K562 (cell line): ENCODE data around the gene SMIM45.

Experiments used
- CBX3 ChIP-seq, 2 experiments: IDR thresholded peaks; 1 replicate in 1 of 2; 2 replicates in 1 of 2; pipeline ENCODE4 v1.6.1; 2012; ENCODE audit warnings: inconsistent platforms in 2 of 2, low read length in 2 of 2, borderline replicate concordance in 1 of 2, control low read depth in 1 of 2
- ILK ChIP-seq: fragments of 450-650 bp; IDR thresholded peaks from 2 replicates; pipeline ENCODE4 v1.6.1; 2016; ENCODE audit warnings: missing genetic modification characterization, low read depth, mild to moderate bottlenecking, missing compliant biosample characterization, moderate library complexity, borderline replicate concordance
- MYC ChIP-seq, 2 experiments: fragments of 250-450 bp in 1 of 2; sonication (Bioruptor Pico) in 1 of 2; IDR thresholded peaks; 2 replicates each; pipeline versions ENCODE4 v1.5.1 to v1.6.1; 2012 to 2021; ENCODE audit warnings: low read depth in 2 of 2, borderline replicate concordance in 1 of 2, improper control_type of control experiment in 1 of 2, low read length in 1 of 2, mild to moderate bottlenecking in 1 of 2, moderate library complexity in 1 of 2
- TF ChIP-seq, protein P1 (sequence below), 2 experiments: IDR thresholded peaks; 2 replicates each; pipeline ENCODE4 v1.6.1; 2012; ENCODE audit warnings: improper control_type of control experiment in 2 of 2, low read depth in 2 of 2, low read length in 2 of 2, borderline replicate concordance in 1 of 2

DNA sequence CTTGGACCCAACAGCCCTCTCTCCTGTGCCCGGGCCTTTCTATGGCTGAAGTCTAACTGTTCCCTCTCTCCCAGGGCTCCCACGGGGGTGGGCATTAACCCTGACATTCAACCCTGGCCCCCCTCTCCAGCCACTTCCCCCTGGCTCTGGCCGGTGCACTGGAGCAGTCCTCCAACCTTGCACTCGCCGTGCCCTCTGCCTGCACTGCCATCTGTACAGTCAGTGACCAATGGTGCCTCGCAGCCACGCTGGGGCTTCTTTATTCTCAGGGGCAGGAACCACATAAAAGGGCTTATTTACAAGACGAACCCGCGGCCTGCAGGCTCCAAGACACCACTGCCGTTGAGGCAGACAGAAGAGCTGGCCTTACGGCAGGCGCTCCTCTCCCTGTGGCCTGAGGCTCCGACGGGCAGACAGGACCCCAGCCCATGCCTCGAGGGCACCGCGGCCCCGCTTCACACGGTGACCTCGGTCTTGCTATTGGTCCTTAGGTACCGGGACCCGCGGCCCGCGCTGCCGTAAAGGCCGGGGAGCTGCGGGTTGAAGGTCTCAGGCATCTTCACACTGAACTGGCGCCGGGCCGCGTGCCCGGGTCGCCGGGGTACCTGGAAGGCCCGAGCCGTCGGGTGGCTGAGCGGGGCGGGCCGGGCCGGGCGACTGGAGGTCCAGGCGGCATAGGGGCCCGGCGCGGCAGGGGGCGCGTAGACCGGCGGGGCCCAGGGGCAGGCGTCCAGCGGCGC is 42.5 kb upstream of the SMIM45 start:
- TF ChIP-seq, protein P1, sequence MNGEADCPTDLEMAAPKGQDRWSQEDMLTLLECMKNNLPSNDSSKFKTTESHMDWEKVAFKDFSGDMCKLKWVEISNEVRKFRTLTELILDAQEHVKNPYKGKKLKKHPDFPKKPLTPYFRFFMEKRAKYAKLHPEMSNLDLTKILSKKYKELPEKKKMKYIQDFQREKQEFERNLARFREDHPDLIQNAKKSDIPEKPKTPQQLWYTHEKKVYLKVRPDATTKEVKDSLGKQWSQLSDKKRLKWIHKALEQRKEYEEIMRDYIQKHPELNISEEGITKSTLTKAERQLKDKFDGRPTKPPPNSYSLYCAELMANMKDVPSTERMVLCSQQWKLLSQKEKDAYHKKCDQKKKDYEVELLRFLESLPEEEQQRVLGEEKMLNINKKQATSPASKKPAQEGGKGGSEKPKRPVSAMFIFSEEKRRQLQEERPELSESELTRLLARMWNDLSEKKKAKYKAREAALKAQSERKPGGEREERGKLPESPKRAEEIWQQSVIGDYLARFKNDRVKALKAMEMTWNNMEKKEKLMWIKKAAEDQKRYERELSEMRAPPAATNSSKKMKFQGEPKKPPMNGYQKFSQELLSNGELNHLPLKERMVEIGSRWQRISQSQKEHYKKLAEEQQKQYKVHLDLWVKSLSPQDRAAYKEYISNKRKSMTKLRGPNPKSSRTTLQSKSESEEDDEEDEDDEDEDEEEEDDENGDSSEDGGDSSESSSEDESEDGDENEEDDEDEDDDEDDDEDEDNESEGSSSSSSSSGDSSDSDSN (IDR thresholded peaks at IDR 0.05; ENCODE audit: borderline replicate concordance in 1 of 2, low read depth in 2 of 2, low read length in 2 of 2) = no peak
- TF ChIP-seq CBX3 (IDR thresholded peaks at IDR 0.05; ENCODE audit: borderline replicate concordance in 1 of 2, low read length in 2 of 2) (no peak), MYC (IDR thresholded peaks at IDR 0.05; ENCODE audit: low read depth, low read length) (no peak), MYC (CRISPR knock-in tag; IDR thresholded peaks at IDR 0.05; ENCODE audit: borderline replicate concordance, low read depth) (no peak), ILK (tag) (no peak)
